ENCODE data around the gene EPHB1. TPM values are rescaled to one million over a fixed set of nuclear protein-coding genes. Genes with fewer than 3 reads are reported as not detected.

Gene EPHB1
- total RNA-seq, 1 experiment from 2014 or later, result 2.8 TPM

DNA sequence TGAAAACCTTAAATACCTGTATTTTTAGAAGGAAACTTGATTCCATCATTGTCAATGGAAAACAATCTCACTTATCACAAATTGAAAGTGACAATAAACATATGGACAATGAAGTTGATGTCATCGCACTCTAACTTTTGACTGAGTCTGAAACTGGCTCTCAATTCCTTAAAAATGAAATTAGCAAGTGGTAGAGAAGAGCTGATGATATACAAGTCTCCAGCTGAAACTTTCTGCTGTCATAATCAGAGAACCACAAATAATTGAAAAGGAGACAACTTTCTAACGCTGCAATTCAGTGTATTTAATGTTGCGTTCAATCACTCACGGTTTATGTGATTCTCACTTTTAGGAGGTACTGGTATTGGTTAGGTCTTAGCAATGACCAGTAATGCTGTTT lies 37.5 kb downstream of the EPHB1 start:
- no peak for DNase-seq

More for the DNA sequence above, 37.5 kb downstream of the EPHB1 start:
- Histone ChIP-seq H3K4me1 (ENCODE audit: insufficient read depth, low read length) (no peaks in the 10 kb centered on the region), H2BK20ac (ENCODE audit: low read depth, low read length, poor library complexity, severe bottlenecking) (no peak overlapping the region), H2AK5ac (ENCODE audit: insufficient read length, low read length) (no peak overlapping the region), H3K23me2 (ENCODE audit: insufficient read length, low read depth, low read length, poor library complexity, severe bottlenecking) (no peaks in the 10 kb centered on the region), H2AFZ (ENCODE audit: low read length) (no peak overlapping the region), H2BK5ac (ENCODE audit: insufficient read length, low read length) (no peak overlapping the region), H2BK12ac (ENCODE audit: insufficient read length, low read depth, low read length) (no peak overlapping the region), H2BK120ac (ENCODE audit: low read depth, low read length, poor library complexity, severe bottlenecking) (no peak overlapping the region), H3T11ph (ENCODE audit: low read length) (no peak overlapping the region), H4K5ac (ENCODE audit: insufficient read length, low read depth, low read length) (no peak overlapping the region), H3K9me3 (ENCODE audit: control insufficient read depth, low read depth, low read length) (no peaks in the 10 kb centered on the region), H3K23ac (ENCODE audit: insufficient read length, low read depth, low read length) (no peak overlapping the region), H3K4ac (ENCODE audit: low read depth, low read length) (no peak overlapping the region), H3K18ac (ENCODE audit: insufficient read length, low read depth, low read length) (no peak overlapping the region), H3K79me2 (ENCODE audit: insufficient read depth, low read length) (no peaks in the 10 kb centered on the region), H4K8ac (replicated peaks; ENCODE audit: insufficient read length, low read depth, low read length) (no peak overlapping the region), H3K9ac (ENCODE audit: extremely low read depth, insufficient read length, low read length) (no peak overlapping the region), H3K56ac (ENCODE audit: insufficient read length, low read depth, low read length) (no peak overlapping the region), H3K14ac (ENCODE audit: insufficient read depth, low read length) (no peak overlapping the region), H4K20me1 (ENCODE audit: control insufficient read depth, insufficient read depth, insufficient read length) (no peaks in the 10 kb centered on the region), H4K91ac (ENCODE audit: insufficient read length, low read depth, low read length) (no peak overlapping the region), H3K79me1 (ENCODE audit: insufficient read depth, low read depth, low read length, poor library complexity, severe bottlenecking) (no peaks in the 10 kb centered on the region), H3K4me2 (ENCODE audit: insufficient read depth, insufficient read length, low read length) (no peak overlapping the region), H3K27ac (ENCODE audit: insufficient read length, low read depth, low read length) (no peak overlapping the region), H2BK15ac (ENCODE audit: low read depth, low read length) (no peak overlapping the region), H3K27me3 (ENCODE audit: insufficient read depth, low read length) (no peaks in the 10 kb centered on the region)
- no peaks in the 10 kb centered on the region for H3K4me1 Mint-ChIP-seq
- WGBS (ENCODE audit: extremely low coverage, insufficient read length, low lambda C conversion rate), result no CpG with 5 or more reads among the region's 4 CpGs
- H3K27me3 Mint-ChIP-seq (ENCODE audit: low read depth), result peaks cover 14% of the 10 kb centered on the region
- TF ChIP-seq, protein P1, sequence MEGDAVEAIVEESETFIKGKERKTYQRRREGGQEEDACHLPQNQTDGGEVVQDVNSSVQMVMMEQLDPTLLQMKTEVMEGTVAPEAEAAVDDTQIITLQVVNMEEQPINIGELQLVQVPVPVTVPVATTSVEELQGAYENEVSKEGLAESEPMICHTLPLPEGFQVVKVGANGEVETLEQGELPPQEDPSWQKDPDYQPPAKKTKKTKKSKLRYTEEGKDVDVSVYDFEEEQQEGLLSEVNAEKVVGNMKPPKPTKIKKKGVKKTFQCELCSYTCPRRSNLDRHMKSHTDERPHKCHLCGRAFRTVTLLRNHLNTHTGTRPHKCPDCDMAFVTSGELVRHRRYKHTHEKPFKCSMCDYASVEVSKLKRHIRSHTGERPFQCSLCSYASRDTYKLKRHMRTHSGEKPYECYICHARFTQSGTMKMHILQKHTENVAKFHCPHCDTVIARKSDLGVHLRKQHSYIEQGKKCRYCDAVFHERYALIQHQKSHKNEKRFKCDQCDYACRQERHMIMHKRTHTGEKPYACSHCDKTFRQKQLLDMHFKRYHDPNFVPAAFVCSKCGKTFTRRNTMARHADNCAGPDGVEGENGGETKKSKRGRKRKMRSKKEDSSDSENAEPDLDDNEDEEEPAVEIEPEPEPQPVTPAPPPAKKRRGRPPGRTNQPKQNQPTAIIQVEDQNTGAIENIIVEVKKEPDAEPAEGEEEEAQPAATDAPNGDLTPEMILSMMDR (conservative IDR thresholded peaks at IDR 0.05), result no peak
- H3K27ac Mint-ChIP-seq, result no peak overlapping the region
- no peaks in the 10 kb centered on the region for H3K9me3 Mint-ChIP-seq
- H3K4me3 Mint-ChIP-seq, result no peak overlapping the region
- H3K36me3 Mint-ChIP-seq (ENCODE audit: insufficient read depth in 1 of 3, low read depth in 3 of 3), result no peaks in the 10 kb centered on the region

All from H9 (cell line).